Cardiac muscle cell (in vitro differentiated cells and primary cell): ENCODE data around the gene YPEL4. TPM values are rescaled to one million over a fixed set of nuclear protein-coding genes. Genes with fewer than 3 reads are reported as not detected.
A peak's percentile ranks its signal among the peaks of the same experiment; 100 is the strongest.

Experiments used
- DNase-seq, 2 donors: peaks; one replicate each; pipeline versions ENCODE4 v3.0.0 to v3.0.0-alpha.2; 2010 to 2017; ENCODE audit warnings: low read depth in 1 of 2, low spot score in 1 of 2
- H3K27ac ChIP-seq: fragments of 200-600 bp; sonication (generic); 2 replicates; pipeline ENCODE4 v1.5.1; 2016
- H3K27me3 ChIP-seq: fragments of 200-600 bp; sonication (generic); 2 replicates; pipeline ENCODE4 v1.6.0; 2016; ENCODE audit warnings: control low read depth
- H3K36me3 ChIP-seq: fragments of 200-600 bp; sonication (generic); 2 replicates; pipeline ENCODE4 v1.5.1; 2016; ENCODE audit warnings: control low read depth
- H3K4me1 ChIP-seq: fragments of 200-600 bp; sonication (generic); 2 replicates; pipeline ENCODE4 v1.8.1; 2017; ENCODE audit warnings: low read depth, mild to moderate bottlenecking, mixed run types
- H3K4me3 ChIP-seq: fragments of 200-600 bp; sonication (generic); 2 replicates; pipeline ENCODE4 v1.5.1; 2016; ENCODE audit warnings: mild to moderate bottlenecking
- H3K9me3 ChIP-seq: fragments of 200-600 bp; sonication (generic); 2 replicates; pipeline ENCODE4 v1.5.1; 2017; ENCODE audit warnings: low read depth, mild to moderate bottlenecking, control low read depth
- CTCF ChIP-seq: IDR thresholded peaks from 2 replicates; pipeline ENCODE4 v1.5.1; 2012; ENCODE audit warnings: low read depth, mild to moderate bottlenecking, low read length
- polyA plus RNA-seq: library from polyadenylated mRNA; unstranded; fragments of >200 nt; fragmentation: Nextera tagmentation; extraction: Ambion mirVana; gene quantifications from 2 replicates; pipeline ENCODE4 v1.2.1, GENCODE V29; 2016
- total RNA-seq: library from RNA; depleted of rRNA; stranded (reverse); fragments of >200 nt; gene quantifications from 2 replicates; pipeline ENCODE4 v1.2.3, GENCODE V29; 2016

YPEL4 gene
- total and polyA plus RNA-seq, 2 experiments from 2014 or later: 1.1 to 1.3 TPM

DNA sequence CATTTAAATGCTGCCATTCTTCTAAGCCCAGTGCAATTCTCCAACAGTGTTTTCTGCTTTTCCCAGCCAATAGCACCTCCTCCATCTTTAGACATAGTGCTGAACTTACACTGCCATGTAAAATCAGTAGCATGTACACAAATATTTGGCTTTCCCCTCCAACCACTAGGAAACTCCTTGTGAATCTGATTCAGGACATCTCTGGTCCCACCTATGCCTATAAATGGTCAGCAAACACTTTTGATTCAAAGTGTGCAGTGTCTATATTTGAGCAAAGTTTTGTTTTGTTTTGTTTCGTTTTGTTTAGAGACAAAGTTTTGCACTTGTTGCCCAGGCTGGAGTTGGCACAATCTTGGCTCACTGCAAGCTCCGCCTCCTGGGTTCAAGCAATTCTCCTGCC, 24.8 kb downstream of the YPEL4 start:
- H3K9me3 ChIP-seq: no peaks in the 10 kb centered on the region
- no peak overlapping the region for H3K4me3 ChIP-seq
- H3K27ac ChIP-seq: no peak overlapping the region
- no peaks in the 10 kb centered on the region for H3K27me3 ChIP-seq
- TF ChIP-seq CTCF: no peak
- H3K4me1 ChIP-seq: peaks cover 9% of the 10 kb centered on the region
- H3K36me3 ChIP-seq: no peaks in the 10 kb centered on the region
- no peak for DNase-seq

GRCh38 chr11:57622263-57622662, 27.4 kb downstream of the YPEL4 start:
- no peaks in the 10 kb centered on the region for H3K36me3 ChIP-seq
- DNase-seq: no peak
- H3K27me3 ChIP-seq: no peaks in the 10 kb centered on the region
- no peak overlapping the region for H3K4me3 ChIP-seq
- TF ChIP-seq CTCF: no peak
- H3K9me3 ChIP-seq: no peaks in the 10 kb centered on the region
- peaks cover 9% of the 10 kb centered on the region for H3K4me1 ChIP-seq
- no peak overlapping the region for H3K27ac ChIP-seq

GRCh38 chr11:57620467-57620866, 29.2 kb downstream of the YPEL4 start:
- Histone ChIP-seq H3K36me3 (no peaks in the 10 kb centered on the region), H3K27ac (no peak overlapping the region), H3K27me3 (no peaks in the 10 kb centered on the region), H3K4me3 (no peak overlapping the region), H3K4me1 (peaks cover 9% of the 10 kb centered on the region), H3K9me3 (no peaks in the 10 kb centered on the region)
- no peak for DNase-seq
- no peak for TF ChIP-seq CTCF

DNA sequence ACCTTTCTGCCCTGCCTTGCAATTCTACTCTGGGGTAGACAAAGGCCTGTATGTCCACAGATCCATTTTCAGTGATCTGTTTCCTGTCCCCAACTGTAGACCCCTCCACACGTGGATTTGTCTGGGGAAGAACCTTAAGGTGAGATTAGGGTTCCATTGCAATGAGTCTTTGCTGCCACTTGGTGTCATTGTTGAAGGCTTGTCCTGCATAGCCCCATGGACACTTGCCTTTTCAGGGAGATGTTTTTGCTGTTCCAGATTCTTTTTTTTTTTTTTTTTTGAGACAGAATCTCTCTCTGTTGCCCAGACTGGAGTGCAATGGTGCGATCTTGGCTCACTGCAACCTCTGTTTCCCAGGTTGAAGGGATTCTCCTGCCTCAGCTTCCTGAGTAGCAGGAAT, 30.4 kb downstream of the YPEL4 start:
- H3K27me3 ChIP-seq: no peaks in the 10 kb centered on the region
- no peak for DNase-seq
- peak; percentile 17 for TF ChIP-seq CTCF
- H3K9me3 ChIP-seq: no peaks in the 10 kb centered on the region
- H3K4me3 ChIP-seq: no peak overlapping the region
- H3K27ac ChIP-seq: no peak overlapping the region
- H3K4me1 ChIP-seq: peaks cover 9% of the 10 kb centered on the region
- no peaks in the 10 kb centered on the region for H3K36me3 ChIP-seq

DNA sequence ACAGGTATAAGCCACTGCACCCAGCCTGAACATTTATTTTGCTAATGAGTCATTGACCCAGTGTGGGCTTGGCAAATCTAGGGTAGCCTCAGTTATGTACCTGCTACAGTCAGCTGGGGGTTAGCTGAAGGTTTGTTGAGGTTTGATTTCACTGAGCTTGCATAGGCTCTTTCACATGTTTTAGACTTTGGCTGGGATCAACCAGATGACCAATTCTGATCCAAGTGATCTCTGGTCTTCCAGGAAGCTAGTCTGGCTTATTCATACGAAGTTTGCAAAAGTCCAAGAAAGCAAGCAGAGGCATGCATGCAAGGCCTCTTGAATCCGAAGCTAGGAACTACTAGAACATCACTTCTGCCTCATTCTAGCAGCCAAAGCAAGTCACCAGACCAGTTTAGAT, 31.3 kb downstream of the YPEL4 start:
- Histone ChIP-seq H3K27me3 (no peaks in the 10 kb centered on the region), H3K27ac (no peak overlapping the region), H3K4me3 (no peak overlapping the region), H3K9me3 (no peaks in the 10 kb centered on the region), H3K36me3 (peaks cover 2% of the 10 kb centered on the region), H3K4me1 (peaks cover 7% of the 10 kb centered on the region)
- no peak for TF ChIP-seq CTCF
- no peak for DNase-seq

- no peaks in the 10 kb centered on the region for H3K4me1 ChIP-seq
- no peaks in the 10 kb centered on the region for H3K27me3 ChIP-seq
- DNase-seq: no peak
- H3K27ac ChIP-seq: no peak overlapping the region
- H3K36me3 ChIP-seq: peaks cover 2% of the 10 kb centered on the region
- TF ChIP-seq CTCF: no peak
- no peaks in the 10 kb centered on the region for H3K9me3 ChIP-seq
- no peak overlapping the region for H3K4me3 ChIP-seq
These were observed 33.1 kb downstream of the YPEL4 start for GRCh38 chr11:57616595-57616994.
